CD4-positive, alpha-beta T cell treated with Interleukin-6 for 4 hours (primary cell): ENCODE measurements around the gene RSAD2.
"Not testable (repeated sequence)": the region's sequence is repeated elsewhere in the genome, so short reads cannot be mapped to it uniquely, and the experiment has no call there.

ENCODE experiments used
- DNase-seq: peaks from one replicate; pipeline ENCODE4 v3.0.0-alpha.2; 2020; ENCODE audit warnings: mixed read lengths

Gene RSAD2

DNA sequence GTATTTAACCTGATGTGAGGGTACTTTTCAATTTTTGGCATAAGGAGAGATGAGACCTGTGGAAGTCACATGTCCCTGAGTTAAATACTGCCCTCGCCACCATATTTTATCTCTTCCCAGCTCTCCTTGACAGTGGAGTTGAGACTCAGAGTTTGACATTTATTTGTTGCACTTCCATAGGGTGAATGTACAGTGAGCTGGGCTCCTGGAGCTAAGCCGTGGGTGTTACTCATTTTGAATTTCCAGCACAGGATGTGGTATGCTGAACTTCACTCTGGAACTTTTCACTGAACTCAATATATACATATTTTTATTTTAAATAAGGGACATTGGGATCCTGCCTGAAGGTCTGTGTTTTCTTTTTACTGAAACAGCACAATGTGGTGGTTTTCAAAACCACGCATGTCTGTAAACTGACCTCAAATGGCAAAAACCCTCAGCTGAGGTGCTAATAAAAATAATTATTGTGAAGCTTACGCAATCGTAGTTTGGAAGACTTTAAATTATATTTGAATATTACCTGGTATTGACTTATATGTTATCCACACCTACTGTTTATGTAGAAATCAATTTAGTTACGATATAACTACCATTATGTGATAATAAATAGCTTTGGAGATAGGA, 51.7 kb downstream of the RSAD2 start:
- DNase-seq = no peak

DNA sequence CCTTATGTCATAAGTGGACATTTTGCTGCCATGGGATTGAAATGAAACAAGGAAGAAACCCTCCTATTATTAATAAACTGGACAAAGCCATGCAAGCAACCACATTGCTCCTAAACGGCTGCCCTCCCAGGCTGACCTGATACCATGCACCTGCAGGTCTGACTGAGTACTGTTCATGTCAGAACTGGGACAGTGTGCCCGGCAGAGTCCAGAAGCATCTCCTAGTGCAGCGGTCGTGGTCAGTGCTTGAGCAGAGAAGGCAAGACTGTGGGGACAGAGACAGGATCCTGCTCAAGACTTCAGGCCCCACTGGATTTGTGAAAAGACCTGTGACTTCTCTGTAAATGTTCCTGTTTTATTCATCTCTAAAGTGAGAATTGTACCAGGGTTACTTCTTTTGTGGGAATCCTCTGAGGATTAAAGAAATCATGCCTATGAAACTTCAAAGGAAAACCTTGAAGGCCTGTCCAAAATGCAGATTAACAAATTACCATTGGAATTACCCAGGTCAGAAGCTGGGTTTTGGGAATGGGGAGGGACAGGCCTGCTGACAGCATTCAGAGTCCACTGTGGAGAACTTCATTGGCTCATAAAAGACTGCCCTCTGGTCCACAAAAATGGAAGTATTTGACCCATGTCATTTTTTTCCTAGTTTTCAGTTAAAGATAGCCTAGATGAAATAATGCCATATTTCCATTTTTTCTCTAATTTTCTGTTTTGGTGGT, 53.5 kb downstream of the RSAD2 start:
- DNase-seq = no peak

DNA sequence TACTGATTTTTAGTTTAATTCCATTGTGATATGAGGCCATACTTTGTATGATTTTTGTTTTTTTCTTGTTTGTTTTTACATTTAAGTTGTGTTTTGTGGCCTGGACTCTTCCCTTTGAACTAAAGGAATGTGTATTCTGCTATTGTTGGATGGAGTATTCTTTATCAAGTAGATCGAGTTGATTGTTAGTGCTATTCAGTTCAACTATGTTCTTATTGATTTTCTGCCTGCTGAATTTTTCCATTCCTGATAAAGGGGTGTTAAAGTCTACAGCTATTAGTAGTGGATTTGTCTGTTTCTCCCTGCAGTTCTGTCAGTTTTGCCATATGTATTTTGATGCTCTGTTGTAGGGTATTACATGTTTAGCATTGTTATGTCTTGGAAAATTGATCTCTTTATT, 54.2 kb downstream of the RSAD2 start:
- no peak for DNase-seq

DNA sequence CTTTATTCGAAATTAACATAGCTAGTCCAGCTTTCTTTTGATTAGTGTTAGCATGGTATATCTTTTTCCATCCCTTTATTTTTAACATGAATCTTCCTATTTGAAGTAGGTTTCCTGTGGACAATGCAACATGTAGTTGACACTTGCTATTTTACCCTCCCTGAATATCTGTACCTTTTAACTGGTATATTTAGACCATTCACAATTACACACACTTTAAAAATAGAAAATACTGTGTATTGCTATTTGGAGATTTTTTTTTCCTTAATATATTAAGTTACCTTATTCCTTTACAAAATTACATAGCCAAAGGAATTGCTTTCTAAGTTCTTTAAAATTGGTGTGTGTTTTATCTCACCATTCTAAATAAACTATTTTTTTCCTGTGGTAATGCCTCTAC, 54.6 kb downstream of the RSAD2 start:
- DNase-seq = no peak

DNA sequence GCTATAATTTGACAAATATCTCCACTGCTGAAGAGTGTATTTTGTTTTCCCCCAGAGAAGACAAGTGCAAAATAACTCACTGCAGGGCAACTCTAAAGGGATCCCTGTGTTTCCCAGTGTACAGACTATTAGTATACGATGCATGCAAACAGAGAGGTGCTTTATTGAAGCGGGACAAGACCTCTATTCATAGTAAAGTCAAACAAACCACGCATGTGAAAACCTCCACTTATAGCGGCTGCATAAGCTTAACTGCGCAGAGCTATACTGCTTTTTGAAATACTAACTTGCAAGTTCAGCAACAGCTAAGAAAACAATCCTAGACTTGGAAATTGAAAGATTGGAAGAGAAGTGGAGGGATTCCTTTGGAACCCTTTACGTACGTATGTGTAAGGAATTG, 55.3 kb downstream of the RSAD2 start:
- DNase-seq = no peak

DNA sequence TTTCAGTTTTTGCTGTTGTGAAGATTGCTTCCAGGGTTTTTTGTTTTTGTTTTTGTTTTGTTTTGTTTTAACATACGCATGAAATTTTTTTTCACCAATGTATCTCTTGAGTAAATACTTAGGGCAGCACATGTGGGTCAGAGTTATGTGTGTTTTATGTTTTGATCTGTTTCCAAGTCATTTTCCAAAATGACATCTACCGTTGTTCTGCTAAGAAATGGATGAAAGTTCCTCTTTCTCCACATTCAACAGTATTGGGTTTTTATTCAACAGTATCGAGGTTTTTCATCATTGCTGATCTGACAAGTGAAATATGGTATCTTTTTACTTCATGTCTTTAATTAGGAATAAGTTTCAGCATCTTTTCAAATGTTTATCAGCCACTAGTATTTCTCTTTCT, 56.3 kb downstream of the RSAD2 start:
- DNase-seq = no peak

DNA sequence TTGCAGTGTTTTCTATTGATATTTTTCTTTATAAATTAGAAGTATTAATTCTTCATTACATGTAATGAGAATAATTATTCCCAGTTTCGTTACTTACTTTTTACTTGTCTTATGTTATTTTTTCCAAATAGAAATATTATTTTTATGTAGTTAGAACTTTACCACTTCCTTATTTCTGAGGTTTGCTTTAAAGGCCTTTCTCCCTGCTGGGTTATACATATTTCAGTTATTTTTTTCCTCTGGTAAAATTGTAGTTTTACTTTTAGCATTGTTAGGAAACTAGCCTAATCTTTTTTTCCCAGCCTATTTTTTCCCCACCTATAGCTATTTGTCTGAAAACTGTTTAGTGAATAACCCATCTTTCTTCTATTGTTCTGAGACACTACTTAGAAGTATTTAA, 56.8 kb downstream of the RSAD2 start:
- DNase-seq = no peak

DNA sequence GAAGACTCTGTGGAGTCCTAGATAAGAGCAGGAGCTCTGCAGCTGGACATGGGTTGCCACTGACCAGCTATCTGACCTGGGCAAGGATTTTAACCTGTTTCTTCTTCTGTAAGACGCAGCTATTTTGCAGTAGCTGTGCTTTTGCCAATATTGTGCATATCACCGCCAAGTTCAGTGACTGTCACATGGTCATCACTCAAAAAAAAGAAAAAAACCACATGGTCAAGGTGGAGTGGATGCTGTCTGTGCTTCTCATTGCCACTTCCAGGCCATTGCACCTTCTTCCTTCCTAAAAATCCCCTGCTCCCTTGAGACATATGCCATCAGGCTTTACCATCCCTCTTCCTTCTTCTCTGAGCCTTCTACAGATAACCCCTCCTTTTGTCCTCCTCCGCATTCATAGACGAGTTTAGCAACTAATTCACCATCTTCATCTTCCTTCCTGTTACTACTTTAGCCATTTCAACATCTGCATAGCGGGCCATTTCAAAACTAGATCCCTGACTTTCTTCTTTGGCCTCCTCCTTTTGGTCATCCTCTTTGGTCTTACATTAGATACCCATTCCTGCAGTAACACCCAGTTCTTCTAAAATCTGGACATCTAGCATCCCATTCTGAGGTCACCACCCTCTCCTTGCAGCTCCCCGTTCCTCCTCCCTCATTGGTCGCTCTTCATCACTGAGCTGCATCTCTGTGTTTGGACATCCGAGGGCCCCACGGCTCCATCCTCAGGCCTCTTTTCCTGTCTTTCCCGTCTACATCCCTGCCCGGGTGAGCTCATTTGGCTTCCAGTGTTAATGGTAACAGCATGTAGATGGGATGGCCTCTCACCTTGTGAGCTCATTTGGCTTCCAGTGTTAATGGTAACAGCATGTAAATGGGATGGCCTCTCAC, 57.4 kb downstream of the RSAD2 start:
- no peak for DNase-seq

DNA sequence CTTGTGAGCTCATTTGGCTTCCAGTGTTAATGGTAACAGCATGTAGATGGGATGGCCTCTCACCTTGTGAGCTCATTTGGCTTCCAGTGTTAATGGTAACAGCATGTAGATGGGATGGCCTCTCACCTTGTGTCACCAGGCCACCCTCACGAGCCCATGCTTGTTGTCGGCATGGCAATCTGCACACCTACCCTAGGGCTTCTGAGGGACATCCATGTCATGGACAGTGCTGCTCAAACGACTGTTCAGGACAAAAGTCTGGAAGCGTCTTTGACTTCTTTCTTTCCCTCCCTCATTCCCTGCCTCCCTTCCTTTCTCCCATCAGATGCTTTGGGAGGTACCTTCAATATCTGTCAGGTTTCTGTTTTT, 58.1 kb downstream of the RSAD2 start:
- DNase-seq = not testable (repeated sequence)

DNA sequence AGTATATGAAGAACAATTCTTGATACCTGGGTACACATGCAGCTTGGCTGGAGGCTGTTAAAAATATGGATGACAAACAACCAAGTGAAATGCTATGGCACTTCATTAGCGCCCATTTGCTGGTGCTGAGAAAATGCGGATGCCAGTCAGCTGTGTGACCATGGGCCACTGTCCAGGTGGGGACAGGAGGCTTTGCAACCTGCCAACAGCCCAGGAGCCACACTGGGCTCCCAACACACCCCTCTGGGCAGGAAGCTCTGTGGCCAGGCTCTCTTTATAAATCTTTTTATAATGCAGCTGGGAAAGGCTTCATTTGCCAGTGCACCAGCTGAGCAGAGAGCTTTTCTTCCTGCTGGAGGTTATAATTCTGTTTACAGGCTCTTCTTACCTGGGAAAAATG, 59.6 kb downstream of the RSAD2 start:
- DNase-seq = no peak

DNA sequence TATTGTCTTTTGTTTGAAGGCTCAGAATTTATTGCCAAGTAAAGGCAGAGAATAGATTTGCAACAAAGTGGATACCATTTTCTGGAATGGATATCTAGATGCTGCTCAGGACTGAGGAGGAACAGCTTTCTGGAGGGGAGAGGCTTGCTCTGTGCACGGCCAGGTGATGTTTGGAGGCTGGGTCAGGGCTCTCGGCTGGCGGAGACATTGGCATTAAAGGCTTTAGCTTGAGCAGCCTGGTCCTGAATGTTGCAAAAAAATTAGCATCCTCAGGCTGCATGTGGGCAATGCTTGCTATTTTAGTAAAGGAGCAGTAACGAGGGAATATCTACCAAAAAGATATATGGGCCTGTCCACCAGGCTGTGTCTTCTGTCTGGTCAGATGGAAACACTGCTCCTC, 60.0 kb downstream of the RSAD2 start:
- DNase-seq = no peak

DNA sequence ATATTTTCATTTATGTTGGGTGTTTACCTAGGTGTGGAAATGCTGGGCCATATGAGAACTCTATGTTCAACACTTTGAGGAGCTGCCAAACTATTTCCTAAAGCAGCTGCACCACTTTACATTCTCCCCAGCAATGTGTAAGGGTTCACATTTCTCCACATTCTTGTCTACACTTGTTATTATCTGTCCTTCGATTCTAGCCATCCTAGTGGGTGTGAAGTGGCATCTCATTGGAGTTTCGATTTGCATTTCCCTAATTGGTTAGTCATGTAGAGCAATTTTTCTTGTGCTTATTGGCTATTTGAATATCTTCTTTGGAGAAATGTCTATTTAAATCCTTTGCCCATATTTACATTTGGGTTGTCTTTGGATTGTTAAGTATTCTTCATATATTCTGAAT, 61.5 kb downstream of the RSAD2 start:
- no peak for DNase-seq

DNA sequence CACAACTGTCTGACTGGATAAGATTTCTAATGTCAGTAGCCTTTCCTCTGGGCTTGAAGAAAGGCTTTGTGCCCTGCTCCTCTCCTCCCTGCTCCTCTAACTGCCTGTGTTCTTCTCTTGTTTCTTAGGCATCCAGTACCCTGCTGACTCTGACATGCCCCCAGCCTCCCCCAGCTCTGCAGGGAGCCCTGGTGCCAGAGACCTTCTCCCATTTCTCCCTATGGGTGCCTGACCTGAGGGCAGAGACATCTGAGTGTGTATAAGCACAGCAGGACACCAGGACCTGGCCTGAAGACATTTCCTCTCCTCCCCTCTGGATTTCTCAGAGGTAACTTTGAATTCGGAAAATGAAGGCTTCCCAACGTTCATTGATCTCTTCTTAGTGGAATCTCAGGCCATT, 63.2 kb downstream of the RSAD2 start:
- no peak for DNase-seq

DNA sequence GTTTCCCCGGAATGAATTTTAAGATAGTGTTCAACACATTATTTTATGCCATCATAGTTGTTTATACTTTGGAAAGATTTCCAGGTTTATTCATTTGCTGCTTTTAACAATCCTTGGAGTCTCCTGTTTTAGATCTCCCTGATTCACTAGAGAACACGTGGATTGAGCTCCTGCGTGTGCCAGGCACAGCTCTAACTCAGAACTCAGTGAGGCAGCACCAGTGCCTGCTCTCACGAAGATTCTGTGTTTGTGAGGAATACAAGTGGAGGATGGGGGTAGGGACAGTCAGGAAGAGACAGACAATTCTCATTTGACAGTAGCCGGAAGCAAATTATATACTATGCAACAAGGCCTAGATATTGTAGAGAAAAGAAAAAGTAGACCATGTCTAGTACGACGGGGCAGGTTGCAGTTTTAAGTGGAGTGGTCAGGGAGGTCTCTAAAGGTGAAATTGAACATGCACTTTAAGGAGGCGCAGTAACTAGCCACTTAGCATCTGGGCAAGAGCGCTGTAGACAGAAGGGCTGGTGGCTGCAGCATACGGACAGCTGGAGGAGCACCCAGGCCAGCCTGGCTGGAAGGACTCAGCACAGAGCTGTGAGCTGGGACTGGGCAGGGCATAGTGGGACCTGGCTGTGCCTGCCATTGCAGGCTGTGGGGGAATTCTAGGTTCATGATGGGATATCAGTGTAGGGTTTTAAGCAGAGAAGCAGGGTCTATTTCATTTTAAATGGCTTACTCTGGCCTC, 63.9 kb downstream of the RSAD2 start:
- no peak for DNase-seq

DNA sequence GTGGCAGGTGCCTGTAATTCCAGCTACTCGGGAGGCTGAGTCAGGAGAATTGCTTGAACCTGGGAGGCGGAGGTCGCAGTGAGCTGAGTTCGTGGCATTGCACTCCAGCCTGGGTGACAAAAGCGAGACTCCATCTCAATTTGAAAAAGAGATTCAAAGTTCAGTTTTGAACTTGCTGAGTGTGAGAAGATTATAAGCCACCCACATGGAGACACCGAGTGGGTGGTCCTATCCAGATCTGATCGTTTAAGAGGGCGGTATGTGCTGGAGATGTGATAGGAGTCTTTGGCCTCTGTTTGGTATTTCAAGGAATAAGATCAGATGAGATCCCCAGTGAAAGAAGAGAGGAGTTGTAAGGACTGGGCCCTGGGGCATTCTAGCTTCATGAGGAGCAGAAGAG, 65.3 kb downstream of the RSAD2 start:
- DNase-seq = no peak

DNA sequence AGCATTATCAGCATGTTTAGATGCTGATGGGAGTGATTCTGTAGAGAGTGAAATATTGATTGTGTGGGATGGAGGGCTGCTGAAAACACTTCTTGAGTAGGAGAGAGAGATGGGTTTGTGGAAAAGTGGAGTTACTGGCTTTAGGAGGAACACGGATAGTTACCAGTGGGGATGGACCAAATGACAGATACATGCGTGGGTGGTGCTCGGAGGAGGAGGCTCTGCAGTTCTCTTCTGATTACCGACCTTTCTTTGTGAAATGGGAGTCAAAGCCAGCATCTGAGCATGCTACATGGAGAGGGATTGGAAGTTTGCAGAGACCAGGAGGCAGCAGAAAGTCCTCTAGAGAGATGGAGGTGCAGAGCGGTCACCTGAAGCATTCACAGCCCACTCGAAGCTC, 65.9 kb downstream of the RSAD2 start:
- DNase-seq = no peak

DNA sequence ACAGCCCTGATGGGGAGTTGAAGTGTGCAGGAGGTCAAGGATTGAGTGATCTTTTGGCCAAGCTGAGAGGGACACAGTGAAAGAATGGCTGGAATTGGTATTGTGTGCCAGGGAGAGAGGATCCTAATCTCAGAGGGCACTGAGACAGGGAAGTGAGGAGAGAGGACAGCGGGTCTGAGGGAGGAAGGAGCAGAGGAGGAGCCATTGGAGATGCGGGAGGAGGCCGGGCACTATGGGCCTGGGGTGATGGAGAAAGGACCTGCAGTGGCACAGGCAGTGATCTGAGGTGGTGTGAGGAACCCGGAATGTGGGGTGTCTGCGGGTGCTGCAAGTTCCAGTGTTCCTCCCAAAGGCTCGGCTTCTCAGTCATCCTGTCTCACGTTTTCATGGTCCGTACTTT, 66.4 kb downstream of the RSAD2 start:
- DNase-seq = no peak

DNA sequence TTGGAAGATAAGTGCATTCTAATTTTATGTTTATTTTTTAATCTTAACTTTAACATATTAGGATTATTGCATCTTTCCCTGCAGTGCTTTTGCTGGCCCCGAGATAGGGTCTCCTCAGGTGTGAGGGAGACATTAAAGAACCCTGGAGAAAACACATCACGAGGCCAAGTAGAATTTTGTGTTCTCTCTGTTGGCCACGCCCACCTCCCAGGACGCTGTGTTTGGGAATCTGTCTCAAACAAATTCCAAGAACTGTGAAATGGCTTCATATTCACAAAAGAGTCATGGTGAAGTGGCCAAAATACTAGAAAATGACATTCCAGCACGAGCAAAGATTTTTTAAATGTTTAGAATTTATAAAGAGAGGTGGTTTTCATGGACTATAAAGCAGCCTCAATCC, 67.0 kb downstream of the RSAD2 start:
- no peak for DNase-seq

DNA sequence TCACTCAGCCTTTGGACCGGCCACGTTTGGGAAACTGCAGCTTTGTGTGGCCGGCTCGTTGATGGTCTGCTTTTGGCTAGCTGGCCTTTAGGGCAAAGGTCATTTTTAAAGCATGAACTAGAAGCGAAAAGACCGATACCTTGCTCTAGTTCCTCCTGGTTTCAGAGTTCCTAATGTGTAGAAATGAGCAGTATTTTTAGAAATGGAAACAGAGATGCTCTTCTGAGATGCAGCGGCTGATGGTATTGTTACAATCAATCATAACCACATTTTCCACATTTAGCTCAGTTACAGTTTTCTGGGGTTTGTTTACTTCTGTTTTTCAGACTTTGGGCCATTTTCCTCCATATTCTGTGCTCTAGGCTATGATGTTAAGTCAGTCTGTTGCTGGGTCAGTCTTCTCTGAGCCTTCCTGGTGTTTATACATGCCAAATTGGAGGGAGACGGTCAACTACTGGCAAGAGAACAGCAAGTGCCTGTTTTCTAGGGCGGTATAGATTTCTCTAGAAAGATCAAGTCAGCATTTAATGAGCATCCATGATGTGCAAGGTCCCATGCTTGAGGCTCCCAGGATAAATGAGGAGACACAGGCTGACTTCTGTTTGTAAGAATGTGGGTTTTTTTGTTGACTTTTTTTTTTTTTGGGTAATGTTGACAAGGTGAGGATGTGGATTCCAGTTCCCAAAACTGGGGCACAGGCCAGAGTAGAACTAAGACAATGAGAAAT, 67.7 kb downstream of the RSAD2 start:
- no peak for DNase-seq

DNA sequence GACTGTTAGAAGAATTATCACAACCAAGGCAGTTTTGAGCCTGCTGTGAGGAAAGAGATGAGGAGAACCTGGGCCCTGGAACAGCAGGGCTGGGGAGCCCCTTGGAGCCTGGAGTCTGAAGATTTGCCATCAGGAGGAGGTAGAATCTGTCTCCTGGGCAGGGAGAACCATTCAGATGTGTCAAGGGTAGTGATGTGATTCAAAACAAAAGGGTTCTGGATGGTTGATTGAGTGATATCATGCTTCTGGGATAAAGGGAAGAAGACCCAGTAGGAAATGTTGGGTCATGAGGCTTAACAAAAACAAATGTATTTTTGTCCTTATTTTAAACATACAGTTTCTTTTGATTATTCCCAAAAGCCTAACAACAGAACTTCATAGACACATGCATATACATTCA, 68.2 kb downstream of the RSAD2 start:
- no peak for DNase-seq

DNA sequence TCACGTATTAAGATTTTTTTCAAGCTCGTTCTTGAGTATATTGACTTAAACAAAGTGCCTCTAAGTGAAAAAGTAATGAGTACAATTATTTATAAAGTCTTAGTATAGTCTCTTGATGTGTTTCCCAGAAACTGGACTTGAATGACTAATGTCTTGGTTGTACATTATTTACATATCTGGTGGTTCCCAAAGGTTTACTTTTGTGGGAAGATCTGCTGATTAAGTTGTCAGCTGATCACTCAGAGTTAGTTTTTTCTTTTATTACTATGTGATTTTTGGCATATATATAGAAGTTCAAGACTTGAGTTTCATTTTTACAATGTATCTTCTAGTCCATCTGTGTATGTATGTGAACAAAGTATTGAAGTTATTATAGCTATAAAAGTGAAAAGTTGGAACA, 69.1 kb downstream of the RSAD2 start:
- DNase-seq = no peak
